H1 (cell line): ENCODE measurements around the gene IL16.

Experiments used
- BRCA1 ChIP-seq: IDR thresholded peaks from 2 replicates; pipeline ENCODE4 v1.6.1; 2012; ENCODE audit warnings: low read depth, low read length, improper control_type of control experiment
- EP300 ChIP-seq, 2 experiments: IDR thresholded peaks; 1 replicate in 1 of 2; 2 replicates in 1 of 2; pipeline ENCODE4 v1.6.1; 2011 to 2012; ENCODE audit warnings: low read depth in 2 of 2, low read length in 2 of 2, mild to moderate bottlenecking in 2 of 2, borderline replicate concordance in 1 of 2, inconsistent platforms in 1 of 2, moderate library complexity in 1 of 2
- MAFK ChIP-seq: IDR thresholded peaks from 2 replicates; pipeline ENCODE4 v1.6.1; 2012; ENCODE audit warnings: low read depth, mild to moderate bottlenecking, improper control_type of control experiment, low read length
- POLR2A ChIP-seq, 2 experiments: IDR thresholded peaks; 1 replicate in 1 of 2; 2 replicates in 1 of 2; pipeline ENCODE4 v1.6.1; 2011; ENCODE audit warnings: low read depth in 2 of 2, low read length in 2 of 2, mild to moderate bottlenecking in 2 of 2; ENCODE audit errors: control extremely low read depth in 1 of 2
- RAD21 ChIP-seq, 2 experiments: IDR thresholded peaks in 1 of 2; conservative IDR thresholded peaks in 1 of 2; 2 replicates each; pipeline ENCODE4 v1.6.1; 2011; ENCODE audit warnings: low read depth in 2 of 2, low read length in 2 of 2, improper control_type of control experiment in 1 of 2, inconsistent platforms in 1 of 2, mild to moderate bottlenecking in 1 of 2, moderate library complexity in 1 of 2
- RXRA ChIP-seq: IDR thresholded peaks from 2 replicates; pipeline ENCODE4 v1.6.1; 2011; ENCODE audit warnings: low read depth, mild to moderate bottlenecking, low read length, moderate library complexity; ENCODE audit not compliant: insufficient read depth
- SIN3A ChIP-seq, 2 experiments: IDR thresholded peaks in 1 of 2; conservative IDR thresholded peaks in 1 of 2; 2 replicates each; pipeline ENCODE4 v1.6.1; 2011 to 2012; ENCODE audit warnings: low read length in 2 of 2, improper control_type of control experiment in 1 of 2, low read depth in 1 of 2, mild to moderate bottlenecking in 1 of 2
- SIRT6 ChIP-seq: IDR thresholded peaks from one replicate; pipeline ENCODE4 v1.7.1; 2012; ENCODE audit warnings: low read length, inconsistent platforms
- ZNF274 ChIP-seq: IDR thresholded peaks from 2 replicates; pipeline ENCODE4 v1.7.0; 2012; ENCODE audit warnings: low read length, borderline replicate concordance; ENCODE audit errors: extremely low read depth
- TF ChIP-seq, protein P1 (sequence below), 3 experiments: IDR thresholded peaks; 1 replicate in 2 of 3; 2 replicates in 1 of 3; pipeline versions ENCODE4 v1.5.1 to v1.6.1; 2011; ENCODE audit warnings: low read length in 3 of 3, mild to moderate bottlenecking in 3 of 3, inconsistent platforms in 2 of 3, low read depth in 1 of 3, moderate library complexity in 1 of 3; ENCODE audit not compliant: insufficient read depth in 1 of 3; ENCODE audit errors: control extremely low read depth in 1 of 3

DNA sequence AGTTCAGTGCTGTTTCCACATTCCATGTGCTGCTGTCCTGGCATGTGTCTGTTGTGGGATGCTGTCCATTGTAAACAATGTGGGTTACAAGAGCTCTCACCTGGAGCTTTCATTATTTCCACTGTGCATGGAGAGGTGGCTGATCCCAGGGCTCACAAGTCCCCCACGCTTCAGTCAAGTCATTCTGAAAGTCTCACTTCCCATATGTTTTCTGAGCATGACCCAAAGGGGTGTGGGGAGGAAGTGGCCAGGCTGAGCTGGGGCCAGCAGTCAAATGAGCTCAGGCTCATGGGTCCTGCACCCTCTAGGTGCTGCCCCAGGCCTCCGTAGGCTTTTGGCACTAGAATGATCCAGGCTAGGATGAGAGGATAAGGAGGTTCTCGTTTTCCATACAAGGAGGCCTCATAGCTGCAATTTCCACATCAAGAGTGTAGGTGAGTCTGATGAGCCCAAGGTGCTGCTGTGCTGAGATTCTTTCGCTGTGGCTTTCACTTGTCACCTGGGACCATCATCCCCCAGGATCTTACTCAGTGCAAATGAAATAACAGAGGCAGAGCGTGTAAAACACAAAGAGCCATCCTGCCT is 105.2 kb downstream of the IL16 start:
- TF ChIP-seq, protein P1, sequence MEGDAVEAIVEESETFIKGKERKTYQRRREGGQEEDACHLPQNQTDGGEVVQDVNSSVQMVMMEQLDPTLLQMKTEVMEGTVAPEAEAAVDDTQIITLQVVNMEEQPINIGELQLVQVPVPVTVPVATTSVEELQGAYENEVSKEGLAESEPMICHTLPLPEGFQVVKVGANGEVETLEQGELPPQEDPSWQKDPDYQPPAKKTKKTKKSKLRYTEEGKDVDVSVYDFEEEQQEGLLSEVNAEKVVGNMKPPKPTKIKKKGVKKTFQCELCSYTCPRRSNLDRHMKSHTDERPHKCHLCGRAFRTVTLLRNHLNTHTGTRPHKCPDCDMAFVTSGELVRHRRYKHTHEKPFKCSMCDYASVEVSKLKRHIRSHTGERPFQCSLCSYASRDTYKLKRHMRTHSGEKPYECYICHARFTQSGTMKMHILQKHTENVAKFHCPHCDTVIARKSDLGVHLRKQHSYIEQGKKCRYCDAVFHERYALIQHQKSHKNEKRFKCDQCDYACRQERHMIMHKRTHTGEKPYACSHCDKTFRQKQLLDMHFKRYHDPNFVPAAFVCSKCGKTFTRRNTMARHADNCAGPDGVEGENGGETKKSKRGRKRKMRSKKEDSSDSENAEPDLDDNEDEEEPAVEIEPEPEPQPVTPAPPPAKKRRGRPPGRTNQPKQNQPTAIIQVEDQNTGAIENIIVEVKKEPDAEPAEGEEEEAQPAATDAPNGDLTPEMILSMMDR (IDR thresholded peaks at IDR 0.05; ENCODE audit: control extremely low read depth in 1 of 3, insufficient read depth in 1 of 3, low read depth in 1 of 3, low read length in 3 of 3): no peak
- no peak for TF ChIP-seq SIN3A (conservative IDR thresholded peaks at IDR 0.05 in 1 of 2, IDR thresholded peaks at IDR 0.05 in 1 of 2; ENCODE audit: low read depth in 1 of 2, low read length in 2 of 2)
- no peak for TF ChIP-seq POLR2A (IDR thresholded peaks at IDR 0.05; ENCODE audit: control extremely low read depth in 1 of 2, low read depth in 2 of 2, low read length in 2 of 2)
- TF ChIP-seq EP300 (IDR thresholded peaks at IDR 0.05; ENCODE audit: borderline replicate concordance in 1 of 2, low read depth in 2 of 2, low read length in 2 of 2): no peak
- TF ChIP-seq RXRA: no peak
- no peak for TF ChIP-seq RAD21 (IDR thresholded peaks at IDR 0.05 in 1 of 2, conservative IDR thresholded peaks at IDR 0.05 in 1 of 2; ENCODE audit: low read depth in 2 of 2, low read length in 2 of 2)
- no peak for TF ChIP-seq MAFK
- TF ChIP-seq SIRT6: no peak
- TF ChIP-seq BRCA1: no peak
- no peak for TF ChIP-seq ZNF274
